D721Med (cell line): ENCODE data around the gene NELL2.
A peak's percentile ranks its signal among the peaks of the same experiment; 100 is the strongest.

Source experiments
- DNase-seq: peaks from one replicate; pipeline ENCODE4 v3.0.0; 2011; ENCODE audit warnings: low spot score; ENCODE audit not compliant: insufficient read length
- FAIRE-seq: peaks from 2 replicates; lab custom pipeline; 2011; peaks lifted over from hg19 to GRCh38; lab: Jason Lieb, UNC
- CTCF ChIP-seq: IDR thresholded peaks from 2 replicates; pipeline ENCODE4 v1.5.1; 2012; ENCODE audit warnings: mild to moderate bottlenecking, control low read depth; ENCODE audit not compliant: insufficient read depth; ENCODE audit errors: missing control alignments

NELL2 gene

DNA sequence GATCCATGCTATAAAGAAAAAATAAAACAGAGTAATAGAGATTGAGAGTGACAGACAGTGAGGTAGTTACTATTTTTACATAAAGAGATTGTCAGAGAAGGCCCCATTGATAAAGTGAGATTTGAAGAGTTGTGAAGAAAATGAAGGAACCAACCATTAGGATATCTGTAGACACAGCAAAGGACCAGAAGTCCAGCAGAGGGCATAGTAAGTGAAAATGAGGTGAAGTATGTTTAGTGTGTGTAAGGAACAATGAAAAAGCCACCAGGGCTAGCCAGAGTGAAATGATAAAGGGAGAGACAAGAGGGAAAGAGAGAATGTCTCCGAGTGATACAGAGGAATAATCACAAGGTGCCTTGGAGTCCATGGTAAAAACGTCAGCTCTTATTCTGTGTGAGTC lies 411.0 kb downstream of the NELL2 start:
- peak; percentile 25 for TF ChIP-seq CTCF
- FAIRE-seq (no peak), DNase-seq (no peak)

DNA sequence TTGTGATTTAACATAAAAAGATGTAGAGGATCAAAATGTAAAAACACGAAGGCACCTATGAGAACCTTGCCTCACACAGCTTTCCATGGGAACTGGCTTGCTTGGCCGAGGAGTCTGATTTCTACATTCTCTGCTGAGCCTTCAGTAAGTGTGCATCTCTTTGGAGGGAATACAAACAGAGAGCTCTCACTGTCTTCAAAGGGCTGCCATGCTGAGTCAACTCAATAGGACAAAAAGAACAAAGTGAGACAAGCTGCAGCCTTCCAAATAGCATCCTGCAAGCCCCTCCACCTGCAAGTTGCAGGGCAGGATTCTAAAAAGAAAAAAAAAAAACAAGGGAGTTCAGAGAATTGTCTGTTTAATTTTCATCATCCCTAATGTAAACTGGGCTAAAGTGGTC lies 411.9 kb downstream of the NELL2 start:
- FAIRE-seq (no peak), DNase-seq (no peak)
- TF ChIP-seq CTCF = no peak

DNA sequence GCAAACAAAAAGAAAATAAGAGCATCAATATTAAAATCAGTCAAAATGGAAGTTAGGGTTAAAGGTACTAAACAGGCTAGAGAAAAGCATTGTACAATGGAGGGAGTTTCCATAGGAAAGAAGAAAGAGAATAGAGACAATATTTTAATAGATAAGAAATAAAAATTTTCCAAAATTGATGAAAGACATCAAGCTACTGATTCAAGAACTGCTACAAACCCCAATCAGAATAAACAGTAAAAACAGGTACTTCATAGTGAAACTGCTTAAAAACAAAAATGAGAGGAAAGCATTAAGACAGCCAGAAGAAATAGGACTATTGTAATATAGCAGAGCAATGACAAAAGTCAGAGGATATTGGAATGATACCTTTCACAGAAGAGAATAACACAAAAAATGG lies 413.4 kb downstream of the NELL2 start:
- TF ChIP-seq CTCF = no peak
- no peak for DNase-seq
- FAIRE-seq = no peak

- no peak for FAIRE-seq
- no peak for DNase-seq
- no peak for TF ChIP-seq CTCF
Measured at GRCh38 chr12:44460261-44460660, 415.9 kb downstream of the NELL2 start.

- TF ChIP-seq CTCF = no peak
- FAIRE-seq (no peak), DNase-seq (no peak)
Measured at GRCh38 chr12:44459569-44459968, 416.5 kb downstream of the NELL2 start.
